HG02571 (cell line): ENCODE measurements around the gene SLC66A3.

Experiments used
- ATAC-seq: cut with Tn5 transposase; IDR thresholded peaks from one replicate; pipeline ENCODE4 v1.9.1; 2021; ENCODE audit warnings: mild to moderate bottlenecking, moderate library complexity; ENCODE audit not compliant: unreplicated experiment

The SLC66A3 gene

DNA sequence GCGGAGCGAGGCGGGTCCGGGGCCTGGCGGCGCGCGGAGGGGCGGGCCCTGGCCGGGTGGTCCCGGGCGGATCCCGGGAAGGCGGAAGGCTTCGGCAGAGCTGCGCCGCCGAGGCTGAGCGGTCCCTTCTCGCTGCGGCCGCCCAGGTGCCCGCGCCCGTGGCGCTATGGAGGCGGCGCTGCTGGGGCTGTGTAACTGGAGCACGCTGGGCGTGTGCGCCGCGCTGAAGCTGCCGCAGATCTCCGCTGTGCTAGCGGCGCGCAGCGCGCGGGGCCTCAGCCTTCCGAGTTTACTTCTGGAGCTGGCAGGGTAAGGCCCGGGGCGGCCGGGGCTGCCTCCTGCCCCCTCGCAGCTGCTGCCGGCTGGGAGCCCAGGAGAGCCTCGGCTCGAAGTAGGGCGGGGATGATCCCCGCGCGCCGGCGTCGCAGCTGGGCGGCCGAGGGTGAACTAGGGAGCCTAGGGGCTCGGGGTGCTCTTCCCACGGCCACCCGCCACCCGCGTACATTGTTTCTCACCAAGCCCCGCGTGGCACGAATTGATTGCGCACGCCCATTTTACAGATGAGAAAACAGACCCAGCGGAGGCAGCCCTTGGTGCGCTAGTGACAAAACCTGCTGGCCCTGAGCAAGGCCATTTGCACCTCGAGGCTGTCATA is at the start of gene SLC66A3:
SLC66A3 (plus strand) TSS at position 87 of the 655 bp plus-strand sequence; CDS start at position 167, 80 bp downstream.
- ATAC-seq, result peak; percentile 75

DNA sequence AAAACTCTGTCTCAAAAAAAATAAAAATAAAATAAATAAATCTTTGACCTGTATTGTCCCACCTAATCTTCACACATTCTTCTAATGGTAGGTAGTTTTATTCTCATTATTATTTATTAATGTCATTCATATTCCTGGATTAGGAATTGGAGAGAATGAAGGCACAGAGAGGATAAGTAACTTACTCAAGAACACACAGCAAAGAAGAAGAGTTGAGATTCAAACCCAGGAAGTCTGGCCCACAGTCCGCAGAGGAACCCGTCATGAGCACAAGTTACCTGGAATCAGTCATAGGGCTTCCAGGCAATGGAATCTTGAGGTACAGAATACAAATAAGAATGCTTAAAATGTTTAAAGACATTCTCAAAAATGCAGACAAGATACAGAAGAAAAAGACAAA is 46.3 kb upstream of the SLC66A3 start:
- ATAC-seq, result no peak

DNA sequence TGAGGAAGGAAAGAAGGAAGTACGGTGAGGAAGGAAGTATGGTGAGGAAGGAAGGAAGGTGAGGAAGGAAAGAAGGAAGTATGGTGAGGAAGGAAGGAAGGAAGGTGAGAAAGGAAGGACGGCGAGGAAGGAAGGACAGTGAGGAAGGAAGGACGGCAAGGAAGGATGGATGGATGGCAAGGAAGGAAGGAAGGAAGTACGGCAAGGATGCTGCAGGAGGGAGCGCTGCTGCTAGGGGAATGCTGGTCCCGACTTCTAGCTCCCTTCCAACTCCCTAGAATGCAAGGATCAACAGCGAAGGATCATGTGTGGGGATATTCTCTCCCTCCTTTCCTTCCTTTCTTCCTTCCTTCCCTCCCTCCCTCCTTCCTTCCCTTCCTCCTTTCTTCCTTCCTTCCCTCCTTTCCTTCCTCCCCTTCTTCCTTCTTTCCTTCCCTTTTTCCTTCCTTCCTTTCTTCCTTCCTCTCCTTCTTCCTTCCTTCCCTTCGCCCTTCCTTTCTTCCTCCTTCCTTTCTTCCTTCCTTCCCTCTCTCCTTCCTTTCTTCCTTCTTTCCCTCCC is 42.3 kb upstream of the SLC66A3 start:
- no peak for ATAC-seq

DNA sequence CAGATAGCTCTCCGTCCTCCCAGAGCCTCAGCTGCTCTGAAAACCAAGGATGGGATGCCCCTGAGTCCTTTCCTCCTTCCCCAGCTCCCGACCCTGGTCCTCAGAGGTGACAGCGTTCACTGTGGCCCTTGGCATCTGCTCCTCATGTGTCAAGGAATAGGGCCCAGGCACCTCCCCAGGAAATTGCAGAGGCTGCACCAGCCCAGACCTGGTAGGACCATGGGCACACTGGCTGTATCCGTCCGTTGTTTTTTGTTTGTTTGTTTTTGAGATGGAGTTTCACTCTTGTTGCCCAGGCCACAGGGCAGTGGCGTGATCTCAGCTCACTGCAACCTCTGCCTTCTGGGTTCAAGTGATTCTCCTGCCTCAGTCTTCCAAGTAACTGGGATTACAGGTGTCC is 37.5 kb upstream of the SLC66A3 start:
- ATAC-seq, result no peak

DNA sequence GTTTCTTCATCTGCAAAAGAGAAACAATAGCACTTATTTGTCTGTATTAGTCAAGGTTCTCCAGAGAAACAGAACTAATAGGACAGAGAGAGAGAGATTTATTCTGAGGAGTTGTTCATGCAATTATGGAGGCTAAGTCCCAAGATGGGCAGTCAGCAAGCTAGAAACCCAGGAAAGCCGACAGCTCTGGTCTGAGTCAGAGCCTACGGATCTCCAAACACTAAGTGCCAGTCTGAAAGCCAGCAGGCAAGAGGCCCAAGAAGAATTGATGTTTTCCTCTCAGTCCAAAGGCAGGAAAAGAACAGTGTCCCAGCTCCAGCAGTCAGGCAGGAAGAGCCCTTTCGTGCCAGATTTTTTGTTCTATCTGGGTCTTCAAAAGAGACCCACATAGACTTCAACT is 36.5 kb upstream of the SLC66A3 start:
- ATAC-seq, result no peak

DNA sequence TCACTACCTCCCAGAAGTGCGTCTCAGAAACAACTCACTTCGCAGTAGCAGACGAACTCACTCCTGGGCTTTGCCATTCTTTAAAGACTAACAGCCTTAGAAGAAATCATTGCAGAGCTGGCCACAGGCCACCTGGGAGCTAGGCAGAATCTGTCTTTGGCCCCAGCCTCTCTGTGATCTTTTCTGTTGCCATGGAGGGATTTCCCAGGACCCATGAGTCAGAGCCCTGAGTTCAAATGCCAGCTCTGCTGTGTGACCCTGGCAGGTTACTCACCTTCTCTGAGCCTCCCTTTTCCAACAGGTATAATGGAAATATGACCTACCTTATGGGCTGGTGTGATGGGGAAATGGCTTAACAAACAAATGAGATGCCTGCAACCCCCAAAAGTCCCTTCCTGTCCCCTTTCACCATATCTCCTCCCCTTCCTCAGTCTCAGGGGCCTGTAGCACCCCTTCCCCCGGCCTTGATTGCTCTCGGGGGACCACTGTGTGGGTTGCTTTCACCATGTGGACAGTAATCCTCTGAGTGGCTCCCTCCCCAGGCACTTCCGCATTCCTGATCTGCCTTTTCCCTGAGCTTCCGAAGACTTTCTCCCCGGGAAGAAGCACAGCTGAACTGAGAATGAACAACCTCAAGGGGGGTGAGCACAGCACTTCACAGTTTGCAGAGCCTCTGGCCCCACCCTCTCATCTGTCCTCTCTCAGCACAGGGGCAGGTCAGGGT is 34.0 kb upstream of the SLC66A3 start:
- ATAC-seq, result no peak

DNA sequence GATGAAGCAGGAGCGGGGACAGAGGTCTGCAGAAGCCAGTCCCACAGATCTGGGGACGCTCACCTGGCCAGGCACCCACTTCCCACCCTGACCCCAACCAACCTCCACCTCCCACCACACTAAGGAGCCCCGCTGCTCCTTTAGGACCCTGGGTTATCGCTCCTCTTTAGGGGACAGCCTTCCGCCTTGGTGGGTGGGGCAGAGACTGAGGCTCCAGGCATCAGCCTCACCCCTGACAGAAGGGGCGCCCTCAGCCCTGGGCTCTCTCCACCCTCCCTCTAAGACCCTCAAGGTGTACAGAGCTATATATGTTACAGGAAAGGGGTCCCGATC is 33.5 kb upstream of the SLC66A3 start:
- ATAC-seq, result no peak

DNA sequence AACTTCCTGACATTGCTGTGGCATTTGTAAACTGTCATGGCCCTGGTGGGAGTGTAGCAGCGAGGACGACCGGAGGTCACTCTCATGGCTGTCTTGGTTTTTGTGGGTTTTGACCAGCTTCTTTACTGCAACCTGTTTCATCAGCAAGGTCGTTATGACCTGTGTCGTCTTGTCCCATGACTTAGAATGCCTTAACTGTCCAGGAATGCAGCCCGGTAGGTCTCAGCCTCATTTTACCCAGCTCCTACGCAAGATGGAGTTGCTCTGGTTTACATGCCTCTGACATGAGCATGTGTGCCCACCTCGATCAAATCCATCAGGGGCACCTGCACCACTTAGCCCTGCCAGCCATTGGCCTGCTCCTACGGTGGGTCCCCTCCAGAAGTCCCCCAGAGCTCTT is 32.9 kb upstream of the SLC66A3 start:
- ATAC-seq, result no peak

DNA sequence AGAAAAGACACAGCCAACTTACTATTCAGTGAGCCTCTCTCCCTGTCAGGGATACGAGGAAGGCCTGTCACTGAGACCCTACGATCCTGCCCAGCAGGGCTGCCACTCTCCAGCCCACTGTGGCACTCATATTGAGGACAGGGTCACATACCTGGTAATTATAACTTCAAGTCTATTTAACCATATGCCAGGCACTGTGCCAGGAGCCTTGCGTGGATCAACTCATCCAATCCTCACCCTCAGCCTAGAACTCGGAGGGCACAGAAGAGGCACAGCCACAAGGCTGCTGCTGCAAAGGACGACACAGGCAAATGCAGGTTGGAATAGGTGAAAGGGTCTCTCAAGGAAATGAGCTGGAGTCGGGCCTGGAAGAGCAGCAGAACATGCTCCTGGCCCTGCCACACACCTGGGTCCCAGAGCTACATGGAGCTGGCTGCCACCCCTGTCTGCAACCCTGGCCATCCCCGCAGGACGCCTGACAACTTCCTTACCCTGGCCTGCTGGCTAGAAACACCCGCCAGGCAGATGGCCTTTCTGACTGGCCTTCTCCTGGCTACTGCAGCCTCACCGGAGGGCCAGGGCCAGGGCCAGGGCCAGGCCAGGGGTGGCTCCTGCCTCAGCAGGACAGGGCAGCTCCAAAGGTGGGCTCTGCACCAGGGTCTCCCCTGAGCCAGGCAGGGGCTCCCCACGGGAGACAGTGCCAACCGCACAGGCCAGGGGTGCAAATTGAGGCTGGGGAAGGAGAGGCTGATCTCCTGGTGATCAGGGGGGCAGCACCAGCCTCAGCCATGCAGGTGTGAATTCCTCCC is 32.1 kb upstream of the SLC66A3 start:
- ATAC-seq, result no peak

DNA sequence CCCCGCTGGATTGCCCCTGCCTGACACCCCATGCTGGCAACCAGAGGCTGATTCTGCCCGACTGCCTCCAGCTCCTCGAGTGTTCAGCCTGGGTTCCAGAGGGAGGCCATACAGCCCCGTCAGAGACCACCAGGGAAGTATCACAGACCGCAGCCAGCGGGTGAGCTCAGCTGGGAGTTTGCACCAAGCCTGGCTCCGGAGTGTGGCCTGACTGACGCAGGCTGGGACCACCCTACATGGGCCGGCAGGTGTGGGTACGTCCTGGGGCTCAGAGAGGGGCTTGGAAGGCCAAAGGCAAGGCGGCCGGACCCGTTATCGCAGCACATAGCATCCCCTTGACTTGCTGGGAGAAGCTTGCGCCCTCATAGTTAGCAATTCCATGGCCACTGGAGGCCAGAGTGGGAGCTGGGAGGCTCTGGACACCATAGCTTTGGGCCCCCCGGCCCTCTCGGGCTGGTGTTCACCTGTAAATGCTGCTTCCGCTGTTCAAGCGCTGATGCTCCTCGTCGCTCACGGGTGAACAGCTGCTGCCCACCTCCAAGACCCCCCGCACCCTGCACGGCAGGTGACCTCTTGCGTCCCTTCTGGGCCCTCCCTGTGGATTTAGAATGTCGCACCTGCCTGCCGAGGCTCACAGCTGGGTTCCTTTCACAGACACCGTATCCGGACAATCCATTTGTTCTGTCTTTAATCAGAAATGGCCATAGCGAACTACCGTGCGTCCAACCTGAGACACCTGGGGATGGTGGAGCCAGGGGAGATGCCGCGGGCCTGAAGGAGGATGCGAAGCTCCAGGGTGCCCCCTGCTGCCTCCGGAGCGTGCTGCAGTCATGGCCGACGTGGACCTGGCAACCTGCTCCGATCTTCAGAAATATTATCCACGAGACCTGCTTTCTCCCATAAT is 31.2 kb upstream of the SLC66A3 start:
- ATAC-seq, result no peak

DNA sequence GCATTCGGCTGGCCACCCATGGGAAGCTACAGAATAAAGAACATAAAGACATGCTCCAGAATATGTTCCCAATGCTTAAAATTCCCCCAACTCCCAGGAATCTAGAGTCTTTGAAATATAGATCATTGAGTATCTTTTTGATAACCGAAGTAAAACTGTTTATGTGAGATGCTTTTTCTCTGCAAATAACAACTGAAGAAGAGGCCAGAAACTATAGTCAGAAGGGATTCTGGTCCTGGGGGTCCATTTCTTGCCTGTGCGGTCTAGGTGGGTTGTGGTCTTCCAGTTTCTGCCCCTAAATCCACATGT is 30.6 kb upstream of the SLC66A3 start:
- no peak for ATAC-seq

DNA sequence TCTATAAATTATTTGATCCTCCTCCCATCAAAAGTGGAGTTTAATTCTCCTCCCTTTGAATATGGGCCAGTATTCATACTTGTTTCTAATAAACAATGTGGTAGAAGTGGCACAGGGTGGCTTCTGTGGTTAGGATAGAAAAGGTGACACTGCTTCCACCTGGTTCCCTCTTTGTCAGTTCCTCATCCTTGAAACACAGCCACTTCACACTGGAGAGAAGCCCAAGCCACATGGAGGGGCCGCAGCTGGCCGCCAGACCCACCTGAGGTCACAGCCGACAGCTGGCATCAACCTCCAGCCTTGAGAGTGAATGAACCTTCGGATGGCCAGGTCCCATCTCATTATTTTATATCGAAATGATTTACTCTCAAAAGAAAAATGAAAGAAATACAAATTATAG is 27.5 kb upstream of the SLC66A3 start:
- no peak for ATAC-seq

DNA sequence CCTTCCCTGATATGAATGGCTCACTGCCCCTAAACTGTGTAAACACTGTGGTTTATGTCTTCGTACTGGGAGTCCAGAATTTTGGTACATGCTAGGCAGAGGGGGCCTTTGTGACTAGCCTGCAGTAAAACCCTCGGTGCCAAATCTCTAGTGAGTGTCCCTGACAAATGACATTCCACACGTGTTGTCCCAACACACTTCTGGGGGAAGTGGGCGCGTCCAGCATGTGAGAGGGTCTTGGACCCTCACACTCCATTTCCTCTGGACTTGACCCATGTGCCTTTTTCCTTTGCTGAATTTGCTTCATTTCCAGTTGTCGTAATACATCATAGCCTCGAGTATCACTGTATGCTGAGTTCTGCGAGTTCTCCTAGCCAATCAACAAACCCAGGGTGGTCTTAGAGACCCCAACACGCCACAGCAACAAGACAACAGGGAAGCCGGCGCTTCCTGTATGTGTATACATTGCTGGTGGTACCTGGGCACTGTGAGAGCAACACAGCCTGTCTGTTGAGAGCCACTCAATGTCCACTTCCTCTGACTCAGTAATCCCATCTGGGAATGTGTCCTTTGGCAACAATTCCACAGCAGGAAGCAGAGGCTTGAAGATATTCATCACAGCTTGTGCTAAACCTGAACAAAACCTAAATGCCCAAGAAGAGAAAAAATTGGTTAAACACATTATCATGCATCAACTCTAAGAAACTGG is 26.9 kb upstream of the SLC66A3 start:
- no peak for ATAC-seq

DNA sequence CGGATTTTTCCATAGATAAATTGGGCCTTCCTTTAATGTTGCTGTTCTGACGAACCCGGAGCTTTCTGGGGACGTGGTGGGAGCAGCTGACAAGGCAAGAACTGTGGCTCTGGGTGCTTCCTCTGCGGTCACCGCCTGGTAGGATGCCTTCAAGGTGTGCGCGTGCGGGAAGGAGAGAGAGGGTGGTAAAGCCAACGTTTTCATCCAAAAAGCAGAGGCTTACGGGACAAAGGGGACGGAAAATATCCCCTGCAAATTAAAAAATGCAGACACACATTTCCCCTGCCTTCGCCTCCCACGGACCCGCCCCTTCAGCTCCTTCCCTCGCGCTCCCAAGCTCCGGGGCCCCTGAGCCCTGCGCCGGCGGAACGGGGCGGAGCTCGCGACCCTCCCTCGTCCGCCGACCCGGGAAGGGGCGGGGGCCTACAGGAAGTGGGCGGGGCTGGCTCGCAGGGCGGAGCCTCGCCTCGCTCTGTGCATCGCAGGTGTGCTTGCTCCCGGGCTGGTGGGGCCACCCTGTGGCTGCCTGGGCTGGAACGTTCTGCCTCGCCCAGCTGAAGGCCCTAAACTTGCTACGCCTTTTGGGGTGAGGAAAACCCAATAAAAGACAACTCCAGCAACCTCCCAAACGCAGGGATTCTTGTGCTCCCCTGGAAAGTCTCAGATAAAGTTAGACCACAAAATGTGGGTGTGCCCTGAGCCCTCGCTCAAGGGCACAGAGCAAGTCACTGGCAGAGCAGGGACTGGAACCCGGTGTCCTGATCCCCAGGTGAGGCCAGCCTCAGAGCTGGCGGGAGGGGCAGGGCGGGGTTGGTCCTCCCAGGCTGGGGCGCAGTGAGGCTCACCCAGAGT is 25.4 kb upstream of the SLC66A3 start:
- no peak for ATAC-seq

DNA sequence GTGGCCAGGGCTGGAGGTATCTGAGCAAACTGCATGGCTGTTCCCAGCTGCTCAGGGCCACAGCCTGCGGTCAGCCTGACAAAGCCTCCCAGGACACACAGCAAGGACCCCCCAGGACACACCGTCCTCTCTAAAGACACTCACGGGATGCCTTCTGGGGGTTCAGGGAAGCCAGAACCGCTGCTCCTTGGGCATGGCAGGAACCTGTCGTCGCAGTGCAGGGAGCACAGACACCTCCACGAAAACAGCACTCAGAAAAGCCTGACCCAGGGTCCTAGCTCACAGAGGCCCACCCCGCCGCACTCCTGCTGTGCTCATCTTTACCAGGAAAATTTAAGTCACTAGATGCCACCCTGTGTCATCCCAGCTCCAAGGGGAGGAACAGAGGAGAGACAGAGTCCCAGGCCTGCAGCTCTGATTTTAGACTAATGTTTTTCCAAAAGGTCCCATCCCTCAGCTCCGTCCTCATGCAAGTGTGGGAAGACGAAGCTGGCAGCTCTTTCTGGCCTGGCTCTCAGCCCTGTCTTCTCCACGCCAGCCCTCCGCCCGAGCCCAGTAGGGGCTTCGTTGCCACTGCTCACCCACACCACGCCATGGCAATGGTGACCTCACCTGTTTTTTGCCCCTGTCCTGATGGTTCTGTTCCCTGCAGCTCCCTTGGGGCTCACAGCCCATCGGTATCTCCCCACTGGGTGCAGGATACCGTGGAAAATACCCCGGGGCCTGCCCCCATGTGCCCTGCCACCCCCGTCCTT is 23.9 kb upstream of the SLC66A3 start:
- ATAC-seq, result no peak

DNA sequence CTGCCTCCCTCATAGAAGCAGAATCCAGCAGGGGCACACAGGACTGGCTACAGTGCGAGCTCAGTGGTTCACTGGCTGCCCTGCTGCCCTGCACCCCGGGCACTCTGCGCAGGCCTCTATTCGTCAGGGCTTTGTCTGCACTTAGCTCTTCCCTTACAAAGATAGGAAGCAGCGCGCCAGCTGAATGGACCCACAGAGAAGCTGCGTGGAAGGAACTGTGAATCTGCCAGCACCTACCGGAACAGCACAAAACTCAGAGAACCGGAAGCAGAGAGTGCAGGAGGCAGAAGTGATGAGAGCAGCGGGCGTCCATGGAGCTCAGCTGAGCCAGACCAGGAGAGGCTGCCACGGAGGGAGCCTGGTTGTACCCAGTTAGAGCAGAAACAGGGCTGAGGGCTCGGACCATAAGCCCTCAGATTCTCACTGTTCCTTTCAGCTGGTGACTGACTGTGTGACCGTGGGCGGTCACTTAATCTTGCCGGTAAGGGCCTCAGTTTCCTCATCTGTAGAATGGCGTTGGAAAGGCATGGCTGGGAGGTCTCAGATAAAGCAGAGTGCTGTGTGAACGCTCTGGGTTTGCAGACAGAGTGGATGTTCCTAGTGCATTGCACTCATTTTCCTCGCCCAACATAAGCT is 23.1 kb upstream of the SLC66A3 start:
- no peak for ATAC-seq

DNA sequence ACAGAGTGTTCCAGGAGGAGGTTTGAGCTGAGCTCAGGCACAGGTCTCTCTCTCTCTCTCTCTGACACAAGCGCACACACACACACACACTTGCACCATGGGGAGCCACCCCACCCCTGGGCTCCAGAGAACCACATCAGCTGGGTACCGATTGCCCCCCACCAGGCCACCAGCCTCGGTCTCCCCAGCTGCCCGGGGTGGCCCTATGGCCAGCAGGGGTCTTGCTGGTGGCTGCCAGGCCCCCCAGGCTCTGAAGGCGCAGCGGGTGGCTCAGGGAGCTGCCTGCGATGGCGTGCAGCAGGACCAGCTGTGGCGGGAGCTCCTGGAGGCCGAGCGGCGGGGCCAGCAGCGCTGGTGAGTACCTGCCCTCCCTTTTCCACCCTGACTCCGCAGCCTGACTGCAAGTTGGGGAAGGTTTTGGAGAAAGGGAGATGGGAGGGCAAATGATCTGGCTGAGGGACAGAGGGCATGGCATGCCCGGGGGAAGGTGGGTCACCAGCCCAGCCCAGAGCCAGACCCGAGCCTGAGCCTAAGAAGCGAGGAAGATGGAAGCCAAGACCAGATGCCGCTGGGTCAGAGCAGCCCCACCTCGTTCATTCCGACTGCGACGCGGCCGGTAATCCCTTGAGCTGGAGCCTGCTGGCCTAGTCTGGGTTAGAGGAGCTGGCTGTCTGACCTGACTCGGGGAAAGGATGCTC is 21.9 kb upstream of the SLC66A3 start:
- ATAC-seq, result peak; percentile 10

DNA sequence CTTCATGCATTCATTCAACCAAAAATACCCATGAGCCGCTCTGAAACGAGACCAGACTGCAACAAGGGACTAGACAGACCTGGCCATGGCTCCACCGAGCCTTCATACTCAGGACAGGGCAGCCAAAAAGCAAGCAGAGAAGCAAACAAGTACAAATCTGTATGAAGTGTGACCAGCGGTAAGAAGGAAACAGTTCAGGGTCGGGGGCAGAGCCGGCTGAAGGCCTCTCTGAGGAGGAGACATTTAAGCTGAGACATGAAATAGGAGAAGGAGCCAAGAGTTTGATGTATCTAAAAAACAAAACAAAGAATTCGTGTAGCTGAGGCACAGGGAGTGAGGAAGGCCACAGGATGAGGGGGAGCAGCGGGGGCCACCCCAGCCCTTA is 21.3 kb upstream of the SLC66A3 start:
- no peak for ATAC-seq
